Smooth muscle cell (in vitro differentiated cells): ENCODE measurements around the gene DCST2. TPM values are rescaled to one million over a fixed set of nuclear protein-coding genes. Genes with fewer than 3 reads are reported as not detected.

Source experiments
- DNase-seq: peaks from one replicate; lab custom pipeline; 2025; ENCODE audit not compliant: unreplicated experiment; lab: John Stamatoyannopoulos, UW
- H2AFZ ChIP-seq: fragments of 200-600 bp; sonication (generic); 2 replicates; pipeline ENCODE4 v1.6.0; 2016; ENCODE audit warnings: antibody characterized with exemption, low read depth, mild to moderate bottlenecking
- H3F3A ChIP-seq: fragments of 200-600 bp; sonication (generic); 2 replicates; pipeline ENCODE4 v1.6.0; 2017; ENCODE audit warnings: antibody characterized with exemption, low read depth
- H3K27ac ChIP-seq: fragments of 200-600 bp; sonication (generic); 2 replicates; pipeline ENCODE4 v1.5.1; 2016; ENCODE audit warnings: low read depth, mild to moderate bottlenecking
- H3K27me3 ChIP-seq: fragments of 200-600 bp; sonication (generic); 2 replicates; pipeline ENCODE4 v1.6.1; 2016; ENCODE audit warnings: low read depth, mild to moderate bottlenecking
- H3K36me3 ChIP-seq: fragments of 200-600 bp; sonication (generic); 2 replicates; pipeline ENCODE4 v1.5.1; 2016; ENCODE audit warnings: low read depth
- H3K4me1 ChIP-seq: fragments of 200-600 bp; sonication (generic); 2 replicates; pipeline ENCODE4 v1.5.1; 2016; ENCODE audit warnings: low read depth
- H3K4me2 ChIP-seq: fragments of 200-600 bp; sonication (generic); 2 replicates; pipeline ENCODE4 v1.6.0; 2016; ENCODE audit warnings: mild to moderate bottlenecking
- H3K4me3 ChIP-seq: fragments of 200-600 bp; sonication (generic); 2 replicates; pipeline ENCODE4 v1.5.1; 2016; ENCODE audit warnings: mild to moderate bottlenecking
- H3K79me2 ChIP-seq: fragments of 200-600 bp; sonication (generic); 2 replicates; pipeline ENCODE4 v1.6.0; 2016; ENCODE audit warnings: low read depth, mild to moderate bottlenecking
- H3K9ac ChIP-seq: fragments of 200-600 bp; sonication (generic); 2 replicates; pipeline ENCODE4 v1.6.0; 2016; ENCODE audit warnings: low read depth
- H3K9me3 ChIP-seq: fragments of 200-600 bp; sonication (generic); replicated peaks from 2 replicates; pipeline ENCODE4 v1.5.1; 2016; ENCODE audit warnings: low read depth
- H4K20me1 ChIP-seq: fragments of 200-600 bp; sonication (generic); 2 replicates; pipeline ENCODE4 v1.6.0; 2016; ENCODE audit warnings: low read depth
- CTCF ChIP-seq: fragments of 200-600 bp; sonication (generic); IDR thresholded peaks from 2 replicates; pipeline ENCODE4 v1.5.1; 2017; ENCODE audit warnings: borderline replicate concordance, mild to moderate bottlenecking, antibody characterized with exemption; ENCODE audit not compliant: insufficient read depth, poor library complexity, severe bottlenecking
- WGBS: methylation state at CpG from one replicate; pipeline ENCODE4 v1.1.7; 2016; ENCODE audit warnings: low lambda C conversion rate; 5-methylcytosine and 5-hydroxymethylcytosine counted together
- polyA plus RNA-seq: library from polyadenylated mRNA; unstranded; fragments of >200 nt; fragmentation: Nextera tagmentation; extraction: Ambion mirVana; gene quantifications from 2 replicates; pipeline ENCODE4 v1.2.1, GENCODE V29; 2016
- total RNA-seq: library from RNA; depleted of rRNA; stranded (reverse); fragments of >200 nt; gene quantifications from 2 replicates; pipeline ENCODE4 v1.2.3, GENCODE V29; 2014

Gene DCST2
- total and polyA plus RNA-seq, 2 experiments from 2014 or later: 1.3 TPM; not detected in 1

GRCh38 chr1:154998818-154999570, 34.6 kb downstream of the DCST2 start:
- H3K4me1 ChIP-seq: peaks cover 8% of the 10 kb centered on the region
- 21% methylated on average over 40 of the region's 40 CpGs for WGBS
- H3K36me3 ChIP-seq: no peaks in the 10 kb centered on the region
- no peaks in the 10 kb centered on the region for H4K20me1 ChIP-seq
- H3K27me3 ChIP-seq: no peaks in the 10 kb centered on the region
- TF ChIP-seq CTCF: peak; percentile 88
- peaks cover 15% of the 10 kb centered on the region for H3K79me2 ChIP-seq
- H3K4me3 ChIP-seq: peak overlapping the region; percentile 73
- H3F3A ChIP-seq: peaks cover 10% of the 10 kb centered on the region
- H3K4me2 ChIP-seq: peak overlapping the region; percentile 86
- no peak for DNase-seq
- H2AFZ ChIP-seq: no peak overlapping the region
- no peak overlapping the region for H3K27ac ChIP-seq
- no peak overlapping the region for H3K9ac ChIP-seq
- H3K9me3 ChIP-seq: no peaks in the 10 kb centered on the region

GRCh38 chr1:154998201-154998780, 35.3 kb downstream of the DCST2 start:
- H3K27me3 ChIP-seq: no peaks in the 10 kb centered on the region
- no peak overlapping the region for H3K4me2 ChIP-seq
- H3F3A ChIP-seq: peaks cover 10% of the 10 kb centered on the region
- H3K9me3 ChIP-seq: no peaks in the 10 kb centered on the region
- peaks cover 8% of the 10 kb centered on the region for H3K79me2 ChIP-seq
- no peaks in the 10 kb centered on the region for H3K36me3 ChIP-seq
- H3K4me3 ChIP-seq: no peak overlapping the region
- no peak overlapping the region for H3K9ac ChIP-seq
- no peak overlapping the region for H3K27ac ChIP-seq
- TF ChIP-seq CTCF: no peak
- H4K20me1 ChIP-seq: no peaks in the 10 kb centered on the region
- peaks cover 8% of the 10 kb centered on the region for H3K4me1 ChIP-seq
- 94% methylated on average over 16 of the region's 16 CpGs for WGBS
- no peak for DNase-seq
- no peak overlapping the region for H2AFZ ChIP-seq

- H3K4me2 ChIP-seq: no peak overlapping the region
- H3K27ac ChIP-seq: no peak overlapping the region
- no peak for TF ChIP-seq CTCF
- no peak overlapping the region for H3K4me3 ChIP-seq
- DNase-seq: no peak
- H3F3A ChIP-seq: peaks cover 10% of the 10 kb centered on the region
- no peaks in the 10 kb centered on the region for H3K9me3 ChIP-seq
- H3K27me3 ChIP-seq: no peaks in the 10 kb centered on the region
- peaks cover 8% of the 10 kb centered on the region for H3K4me1 ChIP-seq
- no peaks in the 10 kb centered on the region for H3K36me3 ChIP-seq
- no peak overlapping the region for H3K9ac ChIP-seq
- no peak overlapping the region for H2AFZ ChIP-seq
- H4K20me1 ChIP-seq: no peaks in the 10 kb centered on the region
- H3K79me2 ChIP-seq: no peaks in the 10 kb centered on the region
- WGBS: 87% methylated on average over 15 of the region's 15 CpGs
Observed at GRCh38 chr1:154996966-154997701, 36.4 kb downstream of the DCST2 start.
